ENCODE measurements around the gene NEK11.
A peak's percentile ranks its signal among the peaks of the same experiment; 100 is the strongest.
"Not testable (repeated sequence)": the region's sequence is repeated elsewhere in the genome, so short reads cannot be mapped to it uniquely, and the experiment has no call there.

NEK11 gene

DNA sequence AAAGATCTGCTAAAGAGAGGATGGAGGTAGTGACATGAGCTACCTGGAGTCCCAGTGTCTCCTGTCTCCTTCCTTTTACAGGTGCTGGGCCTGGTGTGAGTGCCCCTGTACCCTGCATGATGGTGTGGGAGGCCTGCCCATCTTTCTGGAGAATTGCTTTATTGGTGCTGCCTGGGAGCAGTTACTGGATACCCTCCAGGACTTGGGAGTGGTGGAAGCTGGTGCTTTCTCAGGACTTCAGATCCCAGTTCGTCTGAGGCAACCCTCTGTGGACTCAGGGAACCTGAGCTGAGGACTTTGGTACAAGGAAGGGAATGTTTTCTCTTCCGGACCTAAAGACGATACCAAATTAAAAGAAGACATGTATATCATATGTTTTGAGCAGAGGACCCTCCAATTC, 336.6 kb downstream of the NEK11 start:
- DNase-seq: no peak

DNA sequence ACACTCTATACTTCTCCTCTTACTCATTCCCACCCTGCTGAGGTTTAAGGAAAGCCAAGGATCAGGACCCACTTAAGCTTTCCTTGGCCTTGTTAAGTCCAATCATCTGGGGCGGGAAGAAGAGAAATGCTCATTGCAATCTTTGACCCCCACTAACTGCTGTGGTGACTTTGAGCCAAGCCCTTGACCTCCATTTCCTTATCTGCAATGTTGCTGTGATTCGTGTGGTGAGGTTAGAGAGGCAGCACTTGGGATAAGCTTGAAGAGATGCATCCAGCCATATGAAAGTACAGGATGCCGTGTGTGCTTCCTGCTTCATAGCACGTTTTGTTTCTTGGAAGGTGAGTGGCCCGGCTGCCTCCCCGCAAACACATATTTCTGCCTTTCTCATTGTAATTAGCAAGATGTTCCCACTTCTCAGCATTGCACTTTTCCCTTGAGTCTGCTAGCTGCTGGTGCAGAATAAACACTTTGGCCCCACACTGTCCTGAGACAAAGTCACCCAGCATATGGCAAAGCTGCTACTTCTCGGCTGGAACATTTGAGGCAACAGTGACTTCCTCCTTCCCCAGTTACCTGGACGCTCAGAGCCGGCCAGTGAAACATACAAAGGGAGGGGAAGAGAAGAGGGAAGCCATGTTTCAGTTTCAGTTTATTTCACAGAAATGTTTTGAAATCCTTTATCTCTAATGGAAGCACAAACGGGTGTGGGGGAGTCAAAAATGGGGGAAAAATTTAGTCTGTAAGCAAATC, 344.4 kb downstream of the NEK11 start:
- DNase-seq: no peak

DNA sequence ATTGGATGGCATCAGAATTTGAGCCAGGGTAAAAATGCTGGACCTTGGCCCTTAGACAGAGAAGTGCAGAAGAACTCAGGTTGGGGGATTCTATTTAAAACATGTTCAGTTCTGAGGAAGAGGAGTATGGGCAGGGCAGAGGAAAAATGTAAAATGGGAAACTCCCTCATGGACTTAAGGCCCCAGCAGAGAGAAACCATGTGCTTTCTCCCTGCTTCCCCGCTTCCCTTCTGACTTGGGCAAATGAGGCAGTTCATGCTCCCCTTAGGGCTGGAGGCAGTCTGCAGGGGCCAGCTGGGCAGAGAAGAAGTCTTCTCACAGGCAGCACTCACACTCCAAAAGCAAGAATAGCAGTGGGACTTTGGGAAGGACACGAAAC, 345.0 kb downstream of the NEK11 start:
- DNase-seq: no peak

DNA sequence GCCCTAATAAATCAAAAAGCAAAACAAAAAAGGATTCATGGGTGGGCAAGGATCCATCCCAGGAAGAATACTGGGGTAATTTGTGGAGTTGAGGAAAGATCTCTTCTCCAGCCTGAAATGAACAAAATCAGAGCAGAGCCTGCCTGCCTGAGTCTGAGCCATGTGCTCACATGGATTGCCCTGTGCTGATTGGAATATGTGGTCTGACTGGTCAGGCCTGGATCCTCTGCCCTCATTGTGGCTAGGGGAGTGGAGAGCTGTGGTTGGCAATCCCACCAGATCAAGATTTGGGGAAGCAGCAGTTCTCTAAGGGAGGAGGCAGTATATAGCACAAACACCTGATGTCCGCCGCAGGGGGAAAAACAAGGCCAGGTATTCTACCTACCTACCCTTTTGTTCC, 348.1 kb downstream of the NEK11 start:
- no peak for DNase-seq

DNA sequence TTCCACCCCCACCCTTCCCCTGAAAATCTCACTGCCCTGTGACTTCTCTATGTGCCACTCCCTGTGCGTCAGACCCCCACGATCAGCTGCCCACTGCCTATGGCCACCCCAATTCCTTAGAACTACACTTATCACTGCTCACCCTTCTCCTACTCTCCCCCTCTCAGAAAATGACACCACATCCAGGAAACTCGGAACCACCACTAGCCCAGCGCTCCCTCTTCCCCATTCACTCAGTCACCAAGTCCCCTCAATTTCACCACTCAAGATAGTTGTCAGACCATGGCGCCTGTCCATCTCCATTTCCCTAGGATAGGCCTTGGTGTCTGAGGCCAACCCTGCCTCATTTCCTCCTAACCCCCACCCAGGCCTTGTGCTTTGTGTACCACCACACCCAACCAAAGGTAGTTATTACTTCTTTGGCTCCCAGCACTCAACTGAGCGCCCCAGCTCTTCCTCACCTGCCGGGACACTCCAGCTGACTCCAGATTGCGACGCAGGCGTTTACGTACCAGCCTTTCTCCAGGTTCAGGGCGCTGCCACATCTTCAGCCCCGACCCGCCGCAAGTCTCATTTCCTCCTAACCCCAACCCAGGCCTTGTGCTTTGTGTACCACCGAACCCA, 354.3 kb downstream of the NEK11 start:
- DNase-seq: not testable (repeated sequence)

DNA sequence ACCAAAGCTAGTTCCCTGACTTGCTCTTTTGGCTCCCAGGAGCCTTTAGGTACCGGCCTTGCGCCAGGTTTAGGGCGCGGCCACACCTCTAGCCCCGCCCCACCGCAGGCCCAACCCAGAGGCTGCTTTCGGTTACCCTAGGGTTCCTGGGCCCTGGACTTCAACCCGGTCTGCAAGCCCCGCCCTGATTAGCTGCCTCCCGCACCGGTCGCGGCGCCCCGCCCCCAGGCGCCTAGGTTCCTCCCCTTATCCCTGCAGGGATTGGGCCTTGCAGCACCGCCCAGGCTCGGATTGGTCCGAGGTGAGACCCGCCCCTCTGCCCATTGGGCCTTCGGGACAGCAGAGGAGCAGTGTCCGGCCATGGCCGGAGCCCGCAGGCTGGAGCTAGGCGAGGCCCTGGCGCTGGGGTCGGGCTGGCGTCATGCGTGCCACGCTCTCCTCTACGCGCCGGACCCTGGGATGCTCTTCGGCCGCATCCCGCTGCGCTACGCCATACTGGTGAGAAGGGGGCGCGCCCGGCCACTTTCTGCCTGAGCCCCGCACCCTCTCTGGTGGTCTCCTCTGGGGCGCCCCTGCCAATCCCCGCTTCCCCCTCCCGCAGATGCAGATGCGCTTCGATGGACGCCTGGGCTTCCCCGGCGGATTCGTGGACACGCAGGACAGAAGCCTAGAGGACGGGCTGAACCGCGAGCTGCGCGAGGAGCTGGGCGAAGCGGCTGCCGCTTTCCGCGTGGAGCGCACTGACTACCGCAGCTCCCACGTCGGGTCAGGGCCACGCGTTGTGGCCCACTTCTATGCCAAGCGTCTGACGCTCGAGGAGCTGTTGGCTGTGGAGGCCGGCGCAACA, 355.0 kb downstream of the NEK11 start, which contains the start of gene NUDT16:
TSS of gene NUDT16 (plus strand) at position 330 of the 847 bp plus-strand sequence. CDS start at position 361, 31 bp downstream.
- peak; percentile 99 for DNase-seq

DNA sequence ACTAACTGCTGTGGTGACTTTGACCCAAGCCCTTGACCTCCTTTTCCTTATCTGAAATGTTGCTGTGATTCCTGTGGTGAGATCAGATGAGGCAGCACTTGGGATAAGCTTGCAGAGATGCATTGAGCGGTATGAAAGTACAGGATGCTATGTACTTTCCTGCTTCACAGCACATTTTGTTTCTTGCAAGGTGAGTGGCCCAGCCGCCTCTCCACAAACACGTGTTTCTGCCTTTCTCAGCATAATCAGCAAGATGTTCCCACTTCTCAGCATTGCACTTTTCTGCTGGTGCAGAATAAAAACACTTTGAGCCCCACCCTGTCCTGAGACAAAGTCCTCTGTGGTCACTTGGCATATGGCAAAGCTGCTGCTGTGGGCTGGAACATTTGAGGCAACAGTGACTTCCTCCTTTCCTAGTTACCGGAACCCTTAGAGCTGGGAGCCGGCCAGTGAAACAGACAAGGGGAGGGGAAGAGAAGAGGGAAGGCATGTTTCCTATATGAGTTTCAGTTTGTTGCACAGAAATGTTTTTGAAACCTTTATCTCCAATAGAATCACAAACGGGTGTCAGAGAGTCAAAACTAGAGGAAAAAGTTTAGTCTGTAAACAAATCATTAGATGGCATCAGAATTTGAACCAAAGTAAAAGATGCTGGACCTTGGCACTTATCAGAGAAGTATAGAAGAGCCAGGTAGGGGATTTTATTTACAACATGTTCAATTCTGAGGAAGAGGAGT, 359.9 kb downstream of the NEK11 start:
- DNase-seq: no peak

DNA sequence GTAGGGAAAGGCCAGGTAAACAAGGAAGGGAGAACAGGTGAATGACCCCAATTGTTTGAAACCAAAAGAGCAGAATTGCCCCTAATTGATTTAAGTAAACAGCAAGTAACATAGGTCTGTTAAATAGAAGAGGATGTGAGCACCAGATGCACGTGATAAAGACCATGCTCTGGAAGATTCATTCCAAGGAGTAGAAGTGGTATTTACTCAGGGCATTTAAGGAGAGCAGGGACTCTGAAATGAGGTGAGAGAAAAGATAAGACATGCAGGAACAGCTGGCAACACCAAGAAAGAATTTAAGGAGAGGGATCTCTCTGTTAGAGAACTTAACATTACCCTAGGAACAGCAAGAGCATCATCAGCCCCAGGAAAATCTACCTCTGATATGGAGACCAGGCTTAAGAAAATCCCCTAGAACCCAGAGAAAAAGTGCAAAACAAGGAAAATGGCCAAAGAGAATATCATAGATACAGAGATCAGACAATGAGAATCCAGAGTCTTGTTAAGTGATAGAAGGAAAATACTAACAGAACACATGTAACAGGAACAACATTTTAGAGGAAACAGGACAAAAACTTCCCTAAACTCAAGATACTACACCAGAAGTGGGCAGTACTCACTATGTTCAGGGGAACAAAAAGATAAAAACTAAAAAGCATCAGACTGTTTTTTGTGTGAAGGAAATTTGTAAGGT, 361.3 kb downstream of the NEK11 start:
- no peak for DNase-seq

DNA sequence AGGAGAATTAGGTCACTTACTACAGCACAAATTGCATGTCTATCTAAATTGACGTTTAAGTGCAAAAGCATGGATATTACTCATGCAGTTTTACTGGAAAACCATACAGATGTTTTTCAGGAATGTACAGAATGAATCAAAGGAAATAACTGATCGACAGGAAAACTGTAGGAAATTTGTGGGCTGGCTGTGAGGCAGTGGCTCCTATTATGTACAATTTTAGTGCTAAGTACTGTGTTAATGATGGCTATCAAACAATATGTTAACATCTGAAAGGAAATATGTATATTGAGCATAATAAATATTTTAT, 361.8 kb downstream of the NEK11 start:
- no peak for DNase-seq

DNA sequence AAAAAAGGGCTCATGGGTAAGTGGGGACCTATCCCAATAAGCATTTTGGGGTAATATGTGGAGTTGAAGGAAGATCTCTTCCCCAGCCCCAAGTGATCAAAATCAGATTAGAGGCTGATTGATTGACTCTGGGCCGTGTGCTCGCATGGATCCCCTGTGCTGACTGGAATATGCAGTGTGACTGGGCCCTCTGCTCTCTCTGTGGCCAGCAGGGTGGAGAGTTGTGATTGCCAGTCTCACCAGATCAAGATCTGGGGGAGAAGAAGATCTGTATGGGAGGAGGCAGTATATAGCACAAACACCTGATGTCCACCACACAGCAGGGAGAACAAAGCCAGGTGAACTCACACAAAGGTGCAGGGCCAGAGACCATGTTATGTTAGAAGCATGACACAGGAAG, 363.7 kb downstream of the NEK11 start:
- no peak for DNase-seq

DNA sequence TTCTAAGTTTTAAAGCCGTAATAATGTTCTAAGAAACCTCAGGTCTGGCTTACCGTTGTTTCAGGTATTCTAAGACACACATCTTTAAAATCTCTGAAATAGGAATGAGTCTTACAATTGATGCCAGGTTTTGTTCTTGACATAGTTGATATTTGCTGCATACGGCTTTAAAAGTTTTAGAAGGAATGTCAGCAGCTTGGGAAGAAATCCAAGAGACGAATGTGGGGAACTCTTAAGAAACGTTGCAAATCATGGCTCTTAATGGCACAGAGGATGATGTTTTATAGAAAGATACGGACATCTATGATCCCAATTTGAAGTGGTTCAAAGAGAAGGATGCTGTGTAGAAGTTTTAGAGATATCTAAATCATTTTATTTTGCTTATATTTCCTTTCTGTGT, 366.4 kb downstream of the NEK11 start:
- no peak for DNase-seq

DNA sequence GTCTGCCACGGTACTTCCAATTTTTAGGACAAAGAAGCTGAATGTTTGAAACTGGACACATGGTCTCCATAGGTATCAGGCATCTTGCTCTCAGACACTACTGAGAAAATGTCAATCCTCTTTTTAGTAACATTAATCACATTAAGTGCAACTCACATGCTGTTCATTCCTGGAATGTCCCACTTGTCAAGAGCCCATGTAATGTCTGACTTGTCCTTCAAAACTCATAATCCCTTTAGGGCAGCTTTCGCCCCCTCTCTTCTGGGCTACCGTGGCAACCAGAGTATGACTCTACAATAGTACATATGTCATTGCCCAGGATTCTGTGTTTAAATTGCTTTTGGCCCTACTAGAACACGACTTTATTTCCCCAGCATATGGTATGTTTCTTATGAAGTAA, 367.2 kb downstream of the NEK11 start:
- no peak for DNase-seq

DNA sequence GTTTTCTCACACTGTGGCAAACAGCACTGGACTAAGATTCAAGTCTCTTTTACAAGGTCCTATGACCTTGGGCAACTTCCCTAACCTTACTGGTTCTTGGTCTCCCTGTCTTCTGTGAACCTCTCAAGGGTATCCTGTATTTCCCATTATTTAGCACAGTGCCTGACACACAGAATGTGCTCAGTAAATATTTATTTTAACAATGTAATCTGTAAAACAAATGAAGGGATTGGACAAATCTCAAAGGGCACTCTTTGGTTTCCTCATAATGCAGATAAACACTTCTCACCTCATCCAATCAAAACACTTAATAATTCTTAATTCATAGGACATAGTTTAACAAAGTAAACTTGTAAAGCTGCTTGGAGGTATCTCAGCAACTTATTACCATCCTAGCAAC, 367.7 kb downstream of the NEK11 start:
- no peak for DNase-seq

DNA sequence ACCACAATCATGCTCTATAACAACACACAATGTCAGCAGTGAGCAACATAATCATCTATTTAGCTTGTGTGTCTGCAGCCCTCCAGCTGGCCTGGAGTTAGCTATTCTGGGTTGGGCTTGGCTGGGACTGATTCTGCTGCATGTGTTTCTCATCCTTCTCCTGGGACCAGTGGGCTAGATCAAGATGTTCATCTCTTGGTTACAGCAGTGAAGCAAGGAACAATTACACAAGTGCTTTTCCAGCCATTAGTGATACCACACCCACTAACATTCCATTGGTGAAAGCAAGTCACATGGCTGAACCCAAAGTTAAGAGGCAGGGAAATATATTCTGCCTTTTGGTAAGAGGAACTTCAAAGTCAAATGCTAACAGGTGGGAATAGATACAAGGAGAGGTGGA, 369.5 kb downstream of the NEK11 start:
- DNase-seq: no peak

DNA sequence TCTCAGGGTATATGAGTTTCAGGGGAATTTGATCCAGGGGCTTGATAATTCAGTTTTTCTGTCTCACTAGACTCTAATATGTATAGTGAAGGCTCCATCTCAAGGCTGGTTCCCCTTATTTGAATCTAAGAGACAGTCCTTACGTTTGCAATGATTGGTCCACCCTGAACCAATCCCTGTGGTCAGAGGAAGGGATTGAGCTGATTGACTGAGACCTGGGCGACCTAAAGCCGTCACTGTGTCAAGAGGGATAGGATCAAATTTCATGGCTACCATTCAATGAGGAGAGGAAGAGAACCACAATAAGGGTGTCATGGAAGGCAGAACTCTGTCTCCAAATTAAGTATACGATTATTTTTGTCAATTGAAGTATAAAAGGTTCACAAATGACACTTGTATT, 371.2 kb downstream of the NEK11 start:
- DNase-seq: no peak
